Cardiac muscle cell (in vitro differentiated cells and primary cell): Measurements from ENCODE around the gene RASGRF2. TPM values are rescaled to one million over a fixed set of nuclear protein-coding genes. Genes with fewer than 3 reads are reported as not detected.

ENCODE experiments used
- DNase-seq, 2 donors: peaks; one replicate each; pipeline versions ENCODE4 v3.0.0 to v3.0.0-alpha.2; 2010 to 2017; ENCODE audit warnings: low read depth in 1 of 2, low spot score in 1 of 2
- H3K27ac ChIP-seq: fragments of 200-600 bp; sonication (generic); 2 replicates; pipeline ENCODE4 v1.5.1; 2016
- H3K27me3 ChIP-seq: fragments of 200-600 bp; sonication (generic); 2 replicates; pipeline ENCODE4 v1.6.0; 2016; ENCODE audit warnings: control low read depth
- H3K36me3 ChIP-seq: fragments of 200-600 bp; sonication (generic); 2 replicates; pipeline ENCODE4 v1.5.1; 2016; ENCODE audit warnings: control low read depth
- H3K4me1 ChIP-seq: fragments of 200-600 bp; sonication (generic); 2 replicates; pipeline ENCODE4 v1.8.1; 2017; ENCODE audit warnings: low read depth, mild to moderate bottlenecking, mixed run types
- H3K4me3 ChIP-seq: fragments of 200-600 bp; sonication (generic); 2 replicates; pipeline ENCODE4 v1.5.1; 2016; ENCODE audit warnings: mild to moderate bottlenecking
- H3K9me3 ChIP-seq: fragments of 200-600 bp; sonication (generic); 2 replicates; pipeline ENCODE4 v1.5.1; 2017; ENCODE audit warnings: low read depth, mild to moderate bottlenecking, control low read depth
- polyA plus RNA-seq: library from polyadenylated mRNA; unstranded; fragments of >200 nt; fragmentation: Nextera tagmentation; extraction: Ambion mirVana; gene quantifications from 2 replicates; pipeline ENCODE4 v1.2.1, GENCODE V29; 2016
- total RNA-seq: library from RNA; depleted of rRNA; stranded (reverse); fragments of >200 nt; gene quantifications from 2 replicates; pipeline ENCODE4 v1.2.3, GENCODE V29; 2016
- TF ChIP-seq, protein P1 (sequence below): IDR thresholded peaks from 2 replicates; pipeline ENCODE4 v1.5.1; 2012; ENCODE audit warnings: low read depth, mild to moderate bottlenecking, low read length

Gene RASGRF2
- total and polyA plus RNA-seq, 2 experiments from 2014 or later, result 0.06 to 0.33 TPM

DNA sequence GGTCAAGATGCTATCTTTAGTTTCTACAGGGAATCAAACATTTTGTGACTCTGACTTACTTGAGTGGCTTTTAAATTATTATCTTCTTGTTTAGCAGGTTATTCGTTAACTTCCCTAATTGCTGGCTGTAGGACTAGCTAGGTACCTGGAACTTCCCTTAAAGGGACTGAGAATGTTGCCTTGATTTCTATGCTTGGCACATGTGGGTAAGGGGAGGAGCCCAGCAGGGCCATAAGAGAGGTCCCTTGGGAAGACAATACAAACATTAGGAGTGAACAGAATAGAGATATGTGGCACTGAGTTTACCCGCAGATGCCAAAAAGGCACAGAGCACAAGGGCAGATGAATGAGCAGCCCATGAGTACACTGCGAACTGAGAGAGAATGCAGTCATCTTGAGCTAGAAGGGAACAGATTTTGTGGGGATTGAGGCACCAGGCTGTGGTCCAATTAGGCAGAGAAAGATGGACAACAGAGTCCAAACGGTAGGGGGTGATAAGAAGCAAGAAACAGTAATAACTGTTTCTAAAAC, 282.8 kb downstream of the RASGRF2 start:
- TF ChIP-seq, protein P1, sequence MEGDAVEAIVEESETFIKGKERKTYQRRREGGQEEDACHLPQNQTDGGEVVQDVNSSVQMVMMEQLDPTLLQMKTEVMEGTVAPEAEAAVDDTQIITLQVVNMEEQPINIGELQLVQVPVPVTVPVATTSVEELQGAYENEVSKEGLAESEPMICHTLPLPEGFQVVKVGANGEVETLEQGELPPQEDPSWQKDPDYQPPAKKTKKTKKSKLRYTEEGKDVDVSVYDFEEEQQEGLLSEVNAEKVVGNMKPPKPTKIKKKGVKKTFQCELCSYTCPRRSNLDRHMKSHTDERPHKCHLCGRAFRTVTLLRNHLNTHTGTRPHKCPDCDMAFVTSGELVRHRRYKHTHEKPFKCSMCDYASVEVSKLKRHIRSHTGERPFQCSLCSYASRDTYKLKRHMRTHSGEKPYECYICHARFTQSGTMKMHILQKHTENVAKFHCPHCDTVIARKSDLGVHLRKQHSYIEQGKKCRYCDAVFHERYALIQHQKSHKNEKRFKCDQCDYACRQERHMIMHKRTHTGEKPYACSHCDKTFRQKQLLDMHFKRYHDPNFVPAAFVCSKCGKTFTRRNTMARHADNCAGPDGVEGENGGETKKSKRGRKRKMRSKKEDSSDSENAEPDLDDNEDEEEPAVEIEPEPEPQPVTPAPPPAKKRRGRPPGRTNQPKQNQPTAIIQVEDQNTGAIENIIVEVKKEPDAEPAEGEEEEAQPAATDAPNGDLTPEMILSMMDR, result no peak
- Histone ChIP-seq H3K27ac (no peak overlapping the region), H3K4me3 (no peak overlapping the region), H3K36me3 (no peaks in the 10 kb centered on the region), H3K27me3 (no peaks in the 10 kb centered on the region), H3K9me3 (no peaks in the 10 kb centered on the region), H3K4me1 (peaks cover 16% of the 10 kb centered on the region)
- DNase-seq, result peak in 1 of 2 donors; percentile 16

DNA sequence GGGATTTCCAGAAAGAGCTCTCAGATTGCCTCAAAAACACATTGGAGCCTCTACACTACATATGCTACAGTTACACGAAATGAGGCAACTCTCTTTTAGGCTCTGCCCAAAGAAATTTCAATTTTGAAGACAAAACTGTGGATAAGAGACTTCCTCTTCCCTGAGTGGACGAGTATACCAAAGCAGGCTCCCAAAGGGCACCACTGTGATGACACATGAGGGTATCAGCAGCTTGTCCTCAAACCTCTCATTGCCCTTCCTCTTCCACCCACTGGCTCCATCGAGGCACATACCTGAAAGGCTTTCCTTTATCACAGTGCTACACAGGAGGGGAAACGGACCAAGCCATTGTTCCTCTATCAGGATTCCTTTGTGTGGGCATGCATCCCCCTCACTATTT, 284.3 kb downstream of the RASGRF2 start:
- no peak for DNase-seq
- TF ChIP-seq, protein P1, result no peak
- no peak overlapping the region for H3K27ac ChIP-seq
- H3K36me3 ChIP-seq, result no peaks in the 10 kb centered on the region
- H3K4me1 ChIP-seq, result peaks cover 16% of the 10 kb centered on the region
- no peak overlapping the region for H3K4me3 ChIP-seq
- H3K27me3 ChIP-seq, result no peaks in the 10 kb centered on the region
- no peaks in the 10 kb centered on the region for H3K9me3 ChIP-seq

GRCh38 chr5:81245871-81246235, 285.7 kb downstream of the RASGRF2 start:
- Histone ChIP-seq H3K4me1 (peaks cover 16% of the 10 kb centered on the region), H3K4me3 (no peak overlapping the region), H3K27me3 (no peaks in the 10 kb centered on the region), H3K27ac (peak overlapping the region; percentile 61), H3K9me3 (no peaks in the 10 kb centered on the region), H3K36me3 (no peaks in the 10 kb centered on the region)
- DNase-seq, result peak in 1 of 2 donors; percentile 14
- TF ChIP-seq, protein P1, result no peak

DNA sequence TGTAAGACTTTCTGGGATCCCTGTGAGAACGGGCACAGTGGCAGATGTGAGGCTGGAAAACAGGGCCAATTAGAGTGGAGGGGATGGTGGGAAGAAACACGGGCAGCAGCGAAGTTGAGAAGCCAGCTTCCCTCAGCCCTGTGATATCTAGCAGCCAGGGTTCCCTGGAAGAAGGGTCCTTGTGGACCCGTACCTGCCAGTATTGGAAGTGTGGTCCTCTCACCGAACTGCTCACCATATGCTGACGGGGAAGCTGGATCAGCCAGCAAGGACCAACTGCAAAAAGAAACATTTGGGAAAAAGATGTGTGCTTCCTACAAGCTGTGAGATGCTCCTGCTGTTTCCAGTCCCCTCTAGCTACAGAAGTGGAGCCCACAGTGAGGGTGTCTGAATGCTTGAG, 286.5 kb downstream of the RASGRF2 start:
- Histone ChIP-seq H3K9me3 (no peaks in the 10 kb centered on the region), H3K27ac (peak overlapping the region; percentile 61), H3K4me1 (peaks cover 16% of the 10 kb centered on the region), H3K4me3 (no peak overlapping the region), H3K27me3 (no peaks in the 10 kb centered on the region), H3K36me3 (no peaks in the 10 kb centered on the region)
- TF ChIP-seq, protein P1, result no peak
- no peak for DNase-seq

DNA sequence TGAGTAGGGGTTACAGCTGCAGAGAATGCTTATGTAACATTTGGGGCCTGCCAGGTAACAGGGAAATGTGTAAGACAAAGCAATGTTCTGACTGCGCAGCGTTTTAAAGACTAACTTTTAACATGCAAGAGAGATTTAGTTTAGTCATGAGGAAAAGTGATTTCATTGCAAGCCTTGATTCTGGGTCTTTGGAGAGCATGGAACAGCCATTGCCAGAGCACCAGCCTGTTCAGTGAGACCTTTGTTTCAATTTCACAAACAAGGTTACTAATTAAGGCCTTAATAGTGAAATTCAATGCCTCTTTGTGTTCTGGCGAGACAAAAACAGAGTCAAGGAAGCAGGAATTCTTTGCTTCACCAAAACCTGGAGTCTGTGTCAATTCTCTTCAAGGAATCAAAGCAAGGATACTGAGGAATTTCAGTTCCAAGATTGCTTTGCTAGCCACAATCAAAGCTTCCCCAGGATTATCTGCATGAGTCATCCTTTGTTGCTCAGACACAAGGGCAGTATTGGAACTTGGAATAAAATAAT, 287.3 kb downstream of the RASGRF2 start:
- Histone ChIP-seq H3K27ac (no peak overlapping the region), H3K36me3 (no peaks in the 10 kb centered on the region), H3K27me3 (no peaks in the 10 kb centered on the region), H3K4me1 (peaks cover 16% of the 10 kb centered on the region), H3K9me3 (no peaks in the 10 kb centered on the region), H3K4me3 (no peak overlapping the region)
- DNase-seq, result peak in 1 of 2 donors; percentile 67
- TF ChIP-seq, protein P1, result no peak
